CD4-positive, alpha-beta T cell (primary cell): ENCODE data around the gene AFF2. TPM values are rescaled to one million over a fixed set of nuclear protein-coding genes. Genes with fewer than 3 reads are reported as not detected.

ENCODE experiments used
- ATAC-seq: fragments of 200-7000 bp; cut with Tn5 transposase; one replicate; pipeline ENCODE4 v1.10.0; 2022; ENCODE audit warnings: mild to moderate bottlenecking; ENCODE audit not compliant: poor library complexity
- CTCF ChIA-PET: fragments of 350-600 bp; sonication (Branson Sonifier 250); formaldehyde crosslinking; loops from one replicate; lab custom pipeline; 2021; ENCODE audit warnings: antibody characterized with exemption, inconsistent platforms; lab: Charles Lee
- POLR2A ChIA-PET: fragments of 350-600 bp; sonication (Branson Sonifier 250); formaldehyde crosslinking; loops from one replicate; lab custom pipeline; 2021; ENCODE audit warnings: antibody characterized with exemption, inconsistent platforms; lab: Charles Lee
- DNase-seq, 14 experiments: peaks; one replicate each; pipeline ENCODE4 v3.0.0-alpha.2; 2013 to 2020; ENCODE audit warnings: mixed read lengths in 2 of 14
- H3K27ac ChIP-seq, 2 donors: one replicate each; pipeline versions ENCODE4 v1.5.1 to v1.7.0; 2013; ENCODE audit warnings: low read length in 2 of 2, low read depth in 1 of 2, mild to moderate bottlenecking in 1 of 2
- H3K27me3 ChIP-seq, 2 experiments: 1 replicate in 1 of 2; 2 replicates in 1 of 2; pipeline versions ENCODE4 v1.6.1 to v1.7.0; 2013; ENCODE audit warnings: low read length in 2 of 2, control low read depth in 1 of 2, mild to moderate bottlenecking in 1 of 2, moderate library complexity in 1 of 2; ENCODE audit not compliant: insufficient read depth in 2 of 2, control insufficient read depth in 1 of 2
- H3K36me3 ChIP-seq: one replicate; pipeline ENCODE4 v1.6.1; 2013; ENCODE audit warnings: low read length, control low read depth; ENCODE audit not compliant: insufficient read depth
- H3K4me1 ChIP-seq: one replicate; pipeline ENCODE4 v1.6.1; 2013; ENCODE audit warnings: low read length, control low read depth; ENCODE audit not compliant: insufficient read depth
- H3K4me3 ChIP-seq: one replicate; pipeline ENCODE4 v1.5.1; 2013; ENCODE audit warnings: mild to moderate bottlenecking, low read length, moderate library complexity
- H3K9me3 ChIP-seq, 2 experiments: 1 replicate in 1 of 2; 2 replicates in 1 of 2; pipeline versions ENCODE4 v1.6.1 to v1.7.0; 2013; ENCODE audit warnings: low read length in 2 of 2, mild to moderate bottlenecking in 2 of 2, control low read depth in 1 of 2, moderate library complexity in 1 of 2; ENCODE audit not compliant: control insufficient read depth in 1 of 2, insufficient read depth in 1 of 2
- H3K27ac Mint-ChIP-seq: one replicate; pipeline ENCODE4 v1.8.0; 2020; ENCODE audit warnings: mixed read lengths
- H3K27me3 Mint-ChIP-seq: one replicate; pipeline ENCODE4 v1.8.0; 2021; ENCODE audit warnings: mixed read lengths
- H3K36me3 Mint-ChIP-seq: one replicate; pipeline ENCODE4 v1.8.0; 2021; ENCODE audit warnings: low read depth, mixed read lengths
- H3K4me1 Mint-ChIP-seq: one replicate; pipeline ENCODE4 v1.8.0; 2021; ENCODE audit warnings: low read depth, mixed read lengths
- H3K4me3 Mint-ChIP-seq: one replicate; pipeline ENCODE4 v1.8.0; 2020; ENCODE audit warnings: mild to moderate bottlenecking, mixed read lengths
- H3K9me3 Mint-ChIP-seq: one replicate; pipeline ENCODE4 v1.8.0; 2020; ENCODE audit warnings: mixed read lengths
- intact Hi-C, 2 experiments: fragments of 100-400 bp; cut with DNase I in 1 of 2; cut with micrococcal nuclease in 1 of 2; formaldehyde crosslinking; loops; one replicate each; pipeline versions ENCODE4 v1.15.1 to v1.9.0; 2023 to 2025; cut with DNase I, micrococcal nuclease
- total RNA-seq, 174 experiments: library from RNA in 2 of 174; stranded (reverse) in 2 of 174; gene quantifications; one replicate each; pipeline ENCODE4 v1.2.3 and lab custom pipeline; 2021 to 2026
- TF ChIP-seq, protein P1 (sequence below): fragments of 200-600 bp; IDR thresholded peaks from one replicate; pipeline ENCODE4 v1.8.0; 2022; ENCODE audit warnings: antibody characterized with exemption, mild to moderate bottlenecking

The AFF2 gene
- total RNA-seq, 2 experiments from 2014 or later = 5.9 to 6.2 TPM

GRCh38 chrX:148691456-148691855, 191.0 kb downstream of the AFF2 start:
- Mint-ChIP-seq H3K36me3 (no peaks in the 10 kb centered on the region), H3K4me1 (no peaks in the 10 kb centered on the region), H3K9me3 (no peaks in the 10 kb centered on the region), H3K4me3 (no peak overlapping the region), H3K27me3 (no peaks in the 10 kb centered on the region), H3K27ac (no peak overlapping the region)
- DNase-seq (no peak), ATAC-seq (no peak)
- Histone ChIP-seq H3K36me3 (no peaks in the 10 kb centered on the region), H3K9me3 (no peaks in the 10 kb centered on the region), H3K27me3 (no peaks in the 10 kb centered on the region), H3K4me1 (no peaks in the 10 kb centered on the region), H3K4me3 (no peak overlapping the region), H3K27ac (no peak overlapping the region)
- intact Hi-C loops = no loop called here
- POLR2A ChIA-PET = no interaction called here
- TF ChIP-seq, protein P1, sequence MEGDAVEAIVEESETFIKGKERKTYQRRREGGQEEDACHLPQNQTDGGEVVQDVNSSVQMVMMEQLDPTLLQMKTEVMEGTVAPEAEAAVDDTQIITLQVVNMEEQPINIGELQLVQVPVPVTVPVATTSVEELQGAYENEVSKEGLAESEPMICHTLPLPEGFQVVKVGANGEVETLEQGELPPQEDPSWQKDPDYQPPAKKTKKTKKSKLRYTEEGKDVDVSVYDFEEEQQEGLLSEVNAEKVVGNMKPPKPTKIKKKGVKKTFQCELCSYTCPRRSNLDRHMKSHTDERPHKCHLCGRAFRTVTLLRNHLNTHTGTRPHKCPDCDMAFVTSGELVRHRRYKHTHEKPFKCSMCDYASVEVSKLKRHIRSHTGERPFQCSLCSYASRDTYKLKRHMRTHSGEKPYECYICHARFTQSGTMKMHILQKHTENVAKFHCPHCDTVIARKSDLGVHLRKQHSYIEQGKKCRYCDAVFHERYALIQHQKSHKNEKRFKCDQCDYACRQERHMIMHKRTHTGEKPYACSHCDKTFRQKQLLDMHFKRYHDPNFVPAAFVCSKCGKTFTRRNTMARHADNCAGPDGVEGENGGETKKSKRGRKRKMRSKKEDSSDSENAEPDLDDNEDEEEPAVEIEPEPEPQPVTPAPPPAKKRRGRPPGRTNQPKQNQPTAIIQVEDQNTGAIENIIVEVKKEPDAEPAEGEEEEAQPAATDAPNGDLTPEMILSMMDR = no peak
- CTCF ChIA-PET = no interaction called here

DNA sequence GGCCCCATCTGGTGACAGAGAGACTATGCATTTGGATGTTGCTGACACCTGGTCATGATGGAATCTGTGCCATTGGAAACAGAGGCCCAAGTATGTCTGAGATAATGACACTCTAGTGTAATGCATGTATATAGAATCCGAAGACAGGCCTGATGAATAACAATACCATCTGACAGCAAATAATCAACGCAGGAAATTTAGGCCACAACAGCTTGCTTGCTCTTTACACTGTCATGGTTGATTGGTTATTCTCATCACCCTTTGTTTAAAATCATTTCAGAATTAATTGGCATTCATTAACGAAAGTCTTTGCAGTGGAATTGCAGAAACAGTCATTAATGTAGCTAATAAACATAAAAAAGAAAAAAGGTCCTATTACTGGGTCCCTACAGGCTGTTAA, 194.8 kb downstream of the AFF2 start:
- intact Hi-C loops = no loop called here
- CTCF ChIA-PET = no interaction called here
- Histone ChIP-seq H3K27me3 (no peaks in the 10 kb centered on the region), H3K4me3 (no peak overlapping the region), H3K4me1 (no peaks in the 10 kb centered on the region), H3K27ac (no peak overlapping the region), H3K9me3 (no peaks in the 10 kb centered on the region), H3K36me3 (no peaks in the 10 kb centered on the region)
- no peak overlapping the region for H3K27ac Mint-ChIP-seq
- no peaks in the 10 kb centered on the region for H3K4me1 Mint-ChIP-seq
- TF ChIP-seq, protein P1 = no peak
- DNase-seq = no peak
- no peak for ATAC-seq
- no peak overlapping the region for H3K4me3 Mint-ChIP-seq
- H3K27me3 Mint-ChIP-seq = no peaks in the 10 kb centered on the region
- H3K36me3 Mint-ChIP-seq = no peaks in the 10 kb centered on the region
- H3K9me3 Mint-ChIP-seq = no peaks in the 10 kb centered on the region
- POLR2A ChIA-PET = no interaction called here

- H3K4me1 ChIP-seq = no peaks in the 10 kb centered on the region
- no peaks in the 10 kb centered on the region for H3K4me1 Mint-ChIP-seq
- DNase-seq (no peak), ATAC-seq (no peak)
- no peaks in the 10 kb centered on the region for H3K36me3 Mint-ChIP-seq
- POLR2A ChIA-PET = no interaction called here
- no peak overlapping the region for H3K4me3 ChIP-seq
- no peaks in the 10 kb centered on the region for H3K27me3 ChIP-seq
- no peaks in the 10 kb centered on the region for H3K36me3 ChIP-seq
- intact Hi-C loops = no loop called here
- no peaks in the 10 kb centered on the region for H3K27me3 Mint-ChIP-seq
- CTCF ChIA-PET = no interaction called here
- H3K27ac ChIP-seq = no peak overlapping the region
- TF ChIP-seq, protein P1 = no peak
- H3K9me3 ChIP-seq = no peaks in the 10 kb centered on the region
- no peak overlapping the region for H3K4me3 Mint-ChIP-seq
- no peaks in the 10 kb centered on the region for H3K9me3 Mint-ChIP-seq
- H3K27ac Mint-ChIP-seq = no peak overlapping the region
Observed at GRCh38 chrX:148698221-148698620, 197.8 kb downstream of the AFF2 start.
